NCI-H1436 (cell line): Measurements from ENCODE around the gene PRKCA.
A peak's percentile ranks its signal among the peaks of the same experiment; 100 is the strongest.
"Not testable (repeated sequence)": the region's sequence is repeated elsewhere in the genome, so short reads cannot be mapped to it uniquely, and the experiment has no call there.

ENCODE experiments used
- DNase-seq: peaks from one replicate; lab custom pipeline; 2025; lab: John Stamatoyannopoulos, UW

Gene PRKCA

GRCh38 chr17:66290101-66290722, 12.2 kb upstream of the PRKCA start:
- DNase-seq = peak; percentile 21

GRCh38 chr17:66292353-66292752, 10.1 kb upstream of the PRKCA start:
- no peak for DNase-seq

GRCh38 chr17:66296289-66296725, 6.1 kb upstream of the PRKCA start:
- no peak for DNase-seq

GRCh38 chr17:66297443-66297842, 5.0 kb upstream of the PRKCA start:
- DNase-seq = not testable (repeated sequence)

- DNase-seq = no peak
These were observed 2.7 kb upstream of the PRKCA start for GRCh38 chr17:66299711-66300110.

GRCh38 chr17:66300956-66301355, 1.5 kb upstream of the PRKCA start:
- DNase-seq = no peak

GRCh38 chr17:66301367-66301863, 998 bp upstream of the PRKCA start:
- DNase-seq = no peak

- peak; percentile 35 for DNase-seq
These were observed 581 bp downstream of the PRKCA start for GRCh38 chr17:66302761-66303626.

GRCh38 chr17:66304304-66305174, 2.1 kb downstream of the PRKCA start:
- DNase-seq = peak; percentile 52

GRCh38 chr17:66306446-66306845, 4.0 kb downstream of the PRKCA start:
- no peak for DNase-seq

GRCh38 chr17:66307257-66307656, 4.8 kb downstream of the PRKCA start:
- no peak for DNase-seq

- no peak for DNase-seq
These were observed 6.4 kb downstream of the PRKCA start for GRCh38 chr17:66308856-66309255.

GRCh38 chr17:66309793-66310192, 7.4 kb downstream of the PRKCA start:
- DNase-seq = no peak

- peak; percentile 3 for DNase-seq
These were observed 8.2 kb downstream of the PRKCA start for GRCh38 chr17:66310528-66311148.

- no peak for DNase-seq
These were observed 10.5 kb downstream of the PRKCA start for GRCh38 chr17:66312912-66313311.

GRCh38 chr17:66313325-66313724, 10.9 kb downstream of the PRKCA start:
- no peak for DNase-seq

- no peak for DNase-seq
These were observed 11.7 kb downstream of the PRKCA start for GRCh38 chr17:66313995-66314659.

- DNase-seq = no peak
These were observed 15.2 kb downstream of the PRKCA start for GRCh38 chr17:66317629-66318028.

- DNase-seq = no peak
These were observed 16.8 kb downstream of the PRKCA start for GRCh38 chr17:66319226-66319625.

- no peak for DNase-seq
These were observed 20.4 kb downstream of the PRKCA start for GRCh38 chr17:66322764-66323163.

- DNase-seq = not testable (repeated sequence)
These were observed 22.1 kb downstream of the PRKCA start for GRCh38 chr17:66324381-66325004.
